Measurements from ENCODE around the gene MRGPRF.

DNA sequence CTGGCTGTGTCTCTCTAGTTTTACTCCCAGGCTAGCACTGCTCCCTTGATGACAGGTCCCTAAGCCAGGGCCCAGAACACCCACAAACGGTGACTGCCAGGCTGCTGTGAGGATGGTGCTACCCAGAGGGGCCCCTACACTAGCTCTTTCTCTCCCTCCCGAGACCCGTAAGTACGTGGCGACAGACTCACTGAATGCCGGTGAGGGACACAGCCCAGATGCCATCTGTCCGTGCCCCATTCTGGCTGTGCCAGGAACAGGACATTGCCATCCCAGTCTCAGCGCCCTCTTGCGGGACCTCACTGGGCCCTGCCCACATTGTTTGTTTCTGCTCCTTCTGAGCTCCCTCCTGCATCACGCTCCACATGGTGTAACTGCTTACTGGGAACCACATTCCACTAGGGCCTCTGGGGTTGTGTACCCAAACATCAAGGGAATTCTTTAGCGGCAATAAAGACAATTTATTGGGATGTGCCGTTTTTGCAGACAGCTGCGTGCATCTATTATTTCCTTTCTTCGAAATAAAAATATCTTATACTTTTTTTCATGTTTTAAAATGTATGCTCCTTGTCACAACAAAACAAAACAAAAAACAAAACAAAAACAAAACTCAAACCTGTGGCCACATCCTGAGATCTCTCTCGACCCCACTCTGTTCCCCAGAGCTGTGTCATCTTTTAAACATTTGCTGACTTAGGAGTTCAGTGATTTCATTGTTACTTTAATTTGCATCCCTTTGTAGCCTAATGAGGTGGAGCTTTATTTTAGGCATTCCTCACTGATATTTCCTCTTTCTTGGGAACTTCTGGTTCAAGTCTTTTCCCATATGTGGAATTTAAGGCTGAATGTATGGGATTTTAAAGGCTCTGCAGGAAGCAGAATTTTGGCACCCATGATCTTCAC, 31.3 kb upstream of the MRGPRF start:
- TF ChIP-seq CTCF (IDR thresholded peaks at IDR 0.05) (peak in 4 of 6 experiments; percentile 38 to 55 (median 50)), POLR2A (IDR thresholded peaks at IDR 0.05) (no peak)

All from Peyer's patch (tissue), 4 donors.